ENCODE results near the gene HOXC9. TPM values are rescaled to one million over a fixed set of nuclear protein-coding genes. Genes with fewer than 3 reads are reported as not detected.

Gene HOXC9
- total and polyA plus RNA-seq, 9 of the 15 experiments (the other 6 are each of a cell fraction or from before 2014, with no cell fraction given) = 1.1 to 10.5 (median 9.3) TPM

GRCh38 chr12:53999559-54000115 lies 324 bp upstream of the HOXC9 start (continued):
- peak; percentile 67 for TF ChIP-seq CBFA2T2 (conservative IDR thresholded peaks at IDR 0.05)
- no peak for TF ChIP-seq MBD1 (CRISPR knock-in tag; IDR thresholded peaks at IDR 0.05)
- TF ChIP-seq TAF9B (IDR thresholded peaks at IDR 0.05; ENCODE audit: partially characterized antibody) = peak; percentile 70
- TF ChIP-seq DPF2 (IDR thresholded peaks at IDR 0.05) = peak; percentile 33; the same call in 1 of the 2 replicates
- TF ChIP-seq, protein P1, sequence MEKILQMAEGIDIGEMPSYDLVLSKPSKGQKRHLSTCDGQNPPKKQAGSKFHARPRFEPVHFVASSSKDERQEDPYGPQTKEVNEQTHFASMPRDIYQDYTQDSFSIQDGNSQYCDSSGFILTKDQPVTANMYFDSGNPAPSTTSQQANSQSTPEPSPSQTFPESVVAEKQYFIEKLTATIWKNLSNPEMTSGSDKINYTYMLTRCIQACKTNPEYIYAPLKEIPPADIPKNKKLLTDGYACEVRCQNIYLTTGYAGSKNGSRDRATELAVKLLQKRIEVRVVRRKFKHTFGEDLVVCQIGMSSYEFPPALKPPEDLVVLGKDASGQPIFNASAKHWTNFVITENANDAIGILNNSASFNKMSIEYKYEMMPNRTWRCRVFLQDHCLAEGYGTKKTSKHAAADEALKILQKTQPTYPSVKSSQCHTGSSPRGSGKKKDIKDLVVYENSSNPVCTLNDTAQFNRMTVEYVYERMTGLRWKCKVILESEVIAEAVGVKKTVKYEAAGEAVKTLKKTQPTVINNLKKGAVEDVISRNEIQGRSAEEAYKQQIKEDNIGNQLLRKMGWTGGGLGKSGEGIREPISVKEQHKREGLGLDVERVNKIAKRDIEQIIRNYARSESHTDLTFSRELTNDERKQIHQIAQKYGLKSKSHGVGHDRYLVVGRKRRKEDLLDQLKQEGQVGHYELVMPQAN (IDR thresholded peaks at IDR 0.05; ENCODE audit: borderline replicate concordance) = peak; percentile 34; the same call in 1 of the 2 replicates
- peak; percentile 23; the same call in 1 of the 2 replicates for TF ChIP-seq JUND (IDR thresholded peaks at IDR 0.05; ENCODE audit: borderline replicate concordance, low read depth, low read length)
- 0 out of 3 replicates have a peak, but pooled peaks have one; percentile 47 for TF ChIP-seq JUND (tag; IDR thresholded peaks at IDR 0.05; ENCODE audit: borderline replicate concordance, low read depth, low read length)
- TF ChIP-seq HIVEP1 (CRISPR knock-in tag; IDR thresholded peaks at IDR 0.05) = no peak
- no peak for TF ChIP-seq FOXP4 (CRISPR knock-in tag; IDR thresholded peaks at IDR 0.05; ENCODE audit: borderline replicate concordance)
- TF ChIP-seq ILK (tag; IDR thresholded peaks at IDR 0.05; ENCODE audit: borderline replicate concordance, low read depth) = no peak
- no peak for TF ChIP-seq ZNF75A (CRISPR knock-in tag; IDR thresholded peaks at IDR 0.05)
- 0 out of 2 replicates have a peak, but pooled peaks have one; percentile 21 for TF ChIP-seq RB1 (IDR thresholded peaks at IDR 0.05; ENCODE audit: low read depth)
- peak; percentile 91 for TF ChIP-seq ATF7 (IDR thresholded peaks at IDR 0.05)
- TF ChIP-seq KDM5B (IDR thresholded peaks at IDR 0.05; ENCODE audit: insufficient replicate concordance, low read depth, low read length) = peak; percentile 0
- TF ChIP-seq, protein P2, sequence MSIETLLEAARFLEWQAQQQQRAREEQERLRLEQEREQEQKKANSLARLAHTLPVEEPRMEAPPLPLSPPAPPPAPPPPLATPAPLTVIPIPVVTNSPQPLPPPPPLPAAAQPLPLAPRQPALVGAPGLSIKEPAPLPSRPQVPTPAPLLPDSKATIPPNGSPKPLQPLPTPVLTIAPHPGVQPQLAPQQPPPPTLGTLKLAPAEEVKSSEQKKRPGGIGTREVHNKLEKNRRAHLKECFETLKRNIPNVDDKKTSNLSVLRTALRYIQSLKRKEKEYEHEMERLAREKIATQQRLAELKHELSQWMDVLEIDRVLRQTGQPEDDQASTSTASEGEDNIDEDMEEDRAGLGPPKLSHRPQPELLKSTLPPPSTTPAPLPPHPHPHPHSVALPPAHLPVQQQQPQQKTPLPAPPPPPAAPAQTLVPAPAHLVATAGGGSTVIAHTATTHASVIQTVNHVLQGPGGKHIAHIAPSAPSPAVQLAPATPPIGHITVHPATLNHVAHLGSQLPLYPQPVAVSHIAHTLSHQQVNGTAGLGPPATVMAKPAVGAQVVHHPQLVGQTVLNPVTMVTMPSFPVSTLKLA (conservative IDR thresholded peaks at IDR 0.05) = peak; percentile 84 to 85
- TF ChIP-seq USF1 (CRISPR knock-in tag; IDR thresholded peaks at IDR 0.05) = peak; percentile 96
- TF ChIP-seq, protein P3, sequence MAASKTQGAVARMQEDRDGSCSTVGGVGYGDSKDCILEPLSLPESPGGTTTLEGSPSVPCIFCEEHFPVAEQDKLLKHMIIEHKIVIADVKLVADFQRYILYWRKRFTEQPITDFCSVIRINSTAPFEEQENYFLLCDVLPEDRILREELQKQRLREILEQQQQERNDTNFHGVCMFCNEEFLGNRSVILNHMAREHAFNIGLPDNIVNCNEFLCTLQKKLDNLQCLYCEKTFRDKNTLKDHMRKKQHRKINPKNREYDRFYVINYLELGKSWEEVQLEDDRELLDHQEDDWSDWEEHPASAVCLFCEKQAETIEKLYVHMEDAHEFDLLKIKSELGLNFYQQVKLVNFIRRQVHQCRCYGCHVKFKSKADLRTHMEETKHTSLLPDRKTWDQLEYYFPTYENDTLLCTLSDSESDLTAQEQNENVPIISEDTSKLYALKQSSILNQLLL (CRISPR knock-in tag; IDR thresholded peaks at IDR 0.05; ENCODE audit: borderline replicate concordance) = no peak
- TF ChIP-seq CXXC5 (CRISPR knock-in tag; IDR thresholded peaks at IDR 0.05) = peak; percentile 63
